Fibroblast of skin of back (primary cell): Measurements from ENCODE around the gene NT5DC1.
A peak's percentile ranks its signal among the peaks of the same experiment; 100 is the strongest.
"Not testable (repeated sequence)": the region's sequence is repeated elsewhere in the genome, so short reads cannot be mapped to it uniquely, and the experiment has no call there.

Source experiments
- DNase-seq: peaks from one replicate; pipeline ENCODE4 v3.0.0-alpha.2; 2013

Gene NT5DC1

GRCh38 chr6:116280161-116280932 is 179.7 kb downstream of the NT5DC1 start:
- no peak for DNase-seq

- DNase-seq = no peak
These were observed 180.3 kb downstream of the NT5DC1 start for GRCh38 chr6:116280933-116281316.

- no peak for DNase-seq
These were observed 182.0 kb downstream of the NT5DC1 start for GRCh38 chr6:116282698-116283097.

- no peak for DNase-seq
These were observed 182.5 kb downstream of the NT5DC1 start for GRCh38 chr6:116283191-116283590.

GRCh38 chr6:116284984-116285383 is 184.3 kb downstream of the NT5DC1 start:
- not testable (repeated sequence) for DNase-seq

GRCh38 chr6:116286773-116287358 is 186.2 kb downstream of the NT5DC1 start:
- no peak for DNase-seq

- peak; percentile 60 for DNase-seq
These were observed 187.1 kb downstream of the NT5DC1 start for GRCh38 chr6:116287689-116288282.

GRCh38 chr6:116289876-116290275 is 189.2 kb downstream of the NT5DC1 start:
- no peak for DNase-seq

GRCh38 chr6:116290799-116291198 is 190.1 kb downstream of the NT5DC1 start:
- no peak for DNase-seq

- peak; percentile 28 for DNase-seq
These were observed 191.2 kb downstream of the NT5DC1 start for GRCh38 chr6:116291701-116292396.

GRCh38 chr6:116292553-116292952 is 191.9 kb downstream of the NT5DC1 start:
- no peak for DNase-seq

- no peak for DNase-seq
These were observed 197.6 kb downstream of the NT5DC1 start for GRCh38 chr6:116298273-116298672.

- no peak for DNase-seq
These were observed 198.3 kb downstream of the NT5DC1 start for GRCh38 chr6:116298973-116299372.
